Measurements from ENCODE around the gene RIPPLY1. TPM values are rescaled to one million over a fixed set of nuclear protein-coding genes. Genes with fewer than 3 reads are reported as not detected.
A peak's percentile ranks its signal among the peaks of the same experiment; 100 is the strongest.

RIPPLY1 gene
- total RNA-seq, 2 experiments from 2014 or later: not detected

- H3K4me1 Mint-ChIP-seq: no peaks in the 10 kb centered on the region
- DNase-seq: no peak
- ChIA-PET CTCF (interaction anchor here (0.9 kb wide), 1 partner anchor 8 kb away, joined by 3 read pairs; no protein-coding TSS in a partner anchor), POLR2A (no interaction called here)
- no peaks in the 10 kb centered on the region for H3K27me3 Mint-ChIP-seq
- no peaks in the 10 kb centered on the region for H3K9me3 Mint-ChIP-seq
- no peak overlapping the region for H3K4me3 Mint-ChIP-seq
- H3K36me3 Mint-ChIP-seq (ENCODE audit: low read depth): no peaks in the 10 kb centered on the region
- no peak overlapping the region for H3K27ac Mint-ChIP-seq
Observed at GRCh38 chrX:106902684-106903083, 457 bp downstream of the RIPPLY1 start.

GRCh38 chrX:106901781-106902219, 1.3 kb downstream of the RIPPLY1 start:
- Mint-ChIP-seq H3K4me3 (no peak overlapping the region), H3K27ac (no peak overlapping the region), H3K27me3 (no peaks in the 10 kb centered on the region), H3K4me1 (no peaks in the 10 kb centered on the region), H3K9me3 (no peaks in the 10 kb centered on the region), H3K36me3 (ENCODE audit: low read depth) (no peaks in the 10 kb centered on the region)
- POLR2A ChIA-PET: no interaction called here
- no peak for DNase-seq
- CTCF ChIA-PET: interaction anchor here (1.5 kb wide), 1 partner anchor 9 kb away, joined by 5 read pairs; no protein-coding TSS in a partner anchor

- no peaks in the 10 kb centered on the region for H3K36me3 Mint-ChIP-seq (ENCODE audit: low read depth)
- POLR2A ChIA-PET: no interaction called here
- H3K27me3 Mint-ChIP-seq: no peaks in the 10 kb centered on the region
- no peak for DNase-seq
- CTCF ChIA-PET: interaction anchor here (0.6 to 1.5 kb wide), 2 partner anchors 9 to 62 kb away, joined by 3 to 5 read pairs; no protein-coding TSS in a partner anchor
- H3K9me3 Mint-ChIP-seq: no peaks in the 10 kb centered on the region
- H3K27ac Mint-ChIP-seq: no peak overlapping the region
- H3K4me1 Mint-ChIP-seq: no peaks in the 10 kb centered on the region
- no peak overlapping the region for H3K4me3 Mint-ChIP-seq
Observed at GRCh38 chrX:106901341-106901740, 1.8 kb downstream of the RIPPLY1 start.

GRCh38 chrX:106899841-106900240, 3.3 kb downstream of the RIPPLY1 start:
- POLR2A ChIA-PET: no interaction called here
- Mint-ChIP-seq H3K9me3 (no peaks in the 10 kb centered on the region), H3K4me3 (no peak overlapping the region), H3K27me3 (no peaks in the 10 kb centered on the region), H3K4me1 (no peaks in the 10 kb centered on the region), H3K36me3 (ENCODE audit: low read depth) (no peaks in the 10 kb centered on the region), H3K27ac (no peak overlapping the region)
- DNase-seq: no peak
- CTCF ChIA-PET: no interaction called here

- Mint-ChIP-seq H3K36me3 (ENCODE audit: low read depth) (no peaks in the 10 kb centered on the region), H3K27ac (no peak overlapping the region), H3K27me3 (no peaks in the 10 kb centered on the region), H3K4me3 (no peak overlapping the region), H3K9me3 (no peaks in the 10 kb centered on the region), H3K4me1 (no peaks in the 10 kb centered on the region)
- DNase-seq: no peak
- POLR2A ChIA-PET: no interaction called here
- CTCF ChIA-PET: interaction anchor here (1.5 kb wide), 1 partner anchor 24 kb away, joined by 4 read pairs; no protein-coding TSS in a partner anchor
Observed at GRCh38 chrX:106899276-106899675, 3.9 kb downstream of the RIPPLY1 start.

- Mint-ChIP-seq H3K27ac (no peak overlapping the region), H3K27me3 (no peaks in the 10 kb centered on the region), H3K4me3 (no peak overlapping the region), H3K9me3 (no peaks in the 10 kb centered on the region), H3K36me3 (ENCODE audit: low read depth) (no peaks in the 10 kb centered on the region), H3K4me1 (no peaks in the 10 kb centered on the region)
- DNase-seq: peak; percentile 14
- ChIA-PET POLR2A (no interaction called here), CTCF (interaction anchor here (0.6 to 1.5 kb wide), 3 partner anchors 11 to 45 kb away, joined by 3 to 4 read pairs (median 3); no protein-coding TSS in a partner anchor)
Observed at GRCh38 chrX:106898462-106898861, 4.7 kb downstream of the RIPPLY1 start.

- POLR2A ChIA-PET: no interaction called here
- no peaks in the 10 kb centered on the region for H3K9me3 Mint-ChIP-seq
- no peaks in the 10 kb centered on the region for H3K4me1 Mint-ChIP-seq
- no peak for DNase-seq
- no peak overlapping the region for H3K4me3 Mint-ChIP-seq
- H3K27ac Mint-ChIP-seq: no peak overlapping the region
- H3K36me3 Mint-ChIP-seq (ENCODE audit: low read depth): no peaks in the 10 kb centered on the region
- CTCF ChIA-PET: interaction anchor here (0.7 to 1.2 kb wide), 2 partner anchors 30 to 933 kb away, joined by 3 read pairs; no protein-coding TSS in a partner anchor
- H3K27me3 Mint-ChIP-seq: no peaks in the 10 kb centered on the region
Observed at GRCh38 chrX:106897259-106897658, 5.9 kb downstream of the RIPPLY1 start.

- ChIA-PET POLR2A (no interaction called here), CTCF (interaction anchor here (0.9 to 1.9 kb wide), 3 partner anchors 8 to 25 kb away, joined by 3 to 5 read pairs (median 4); partner anchors contain the start of genes CLDN2 and RIPPLY1)
- H3K27ac Mint-ChIP-seq: no peak overlapping the region
- no peaks in the 10 kb centered on the region for H3K4me1 Mint-ChIP-seq
- H3K36me3 Mint-ChIP-seq (ENCODE audit: low read depth): no peaks in the 10 kb centered on the region
- H3K27me3 Mint-ChIP-seq: no peaks in the 10 kb centered on the region
- no peaks in the 10 kb centered on the region for H3K9me3 Mint-ChIP-seq
- H3K4me3 Mint-ChIP-seq: no peak overlapping the region
- DNase-seq: no peak
Observed at GRCh38 chrX:106894978-106895452, 8.1 kb downstream of the RIPPLY1 start.

GRCh38 chrX:106894392-106894909, 8.7 kb downstream of the RIPPLY1 start:
- ChIA-PET POLR2A (no interaction called here), CTCF (interaction anchor here (0.6 to 1.9 kb wide), 4 partner anchors 9 to 791 kb away, joined by 3 to 5 read pairs (median 4); partner anchors contain the start of genes CLDN2 and RIPPLY1)
- no peaks in the 10 kb centered on the region for H3K9me3 Mint-ChIP-seq
- no peaks in the 10 kb centered on the region for H3K36me3 Mint-ChIP-seq (ENCODE audit: low read depth)
- no peaks in the 10 kb centered on the region for H3K4me1 Mint-ChIP-seq
- DNase-seq: peak; percentile 57
- H3K27me3 Mint-ChIP-seq: peaks cover 1% of the 10 kb centered on the region
- H3K27ac Mint-ChIP-seq: no peak overlapping the region
- no peak overlapping the region for H3K4me3 Mint-ChIP-seq

- no peak for DNase-seq
- no peak overlapping the region for H3K27ac Mint-ChIP-seq
- H3K9me3 Mint-ChIP-seq: no peaks in the 10 kb centered on the region
- H3K36me3 Mint-ChIP-seq (ENCODE audit: low read depth): no peaks in the 10 kb centered on the region
- H3K4me1 Mint-ChIP-seq: no peaks in the 10 kb centered on the region
- H3K27me3 Mint-ChIP-seq: peaks cover 3% of the 10 kb centered on the region
- POLR2A ChIA-PET: no interaction called here
- CTCF ChIA-PET: no interaction called here
- H3K4me3 Mint-ChIP-seq: no peak overlapping the region
Observed at GRCh38 chrX:106891762-106892460, 11.2 kb downstream of the RIPPLY1 start.

- Mint-ChIP-seq H3K4me1 (no peaks in the 10 kb centered on the region), H3K27ac (no peak overlapping the region), H3K4me3 (no peak overlapping the region), H3K36me3 (ENCODE audit: low read depth) (no peaks in the 10 kb centered on the region), H3K27me3 (peaks cover 3% of the 10 kb centered on the region), H3K9me3 (no peaks in the 10 kb centered on the region)
- POLR2A ChIA-PET: no interaction called here
- no peak for DNase-seq
- CTCF ChIA-PET: no interaction called here
Observed at GRCh38 chrX:106889468-106889867, 13.7 kb downstream of the RIPPLY1 start.

GRCh38 chrX:106875151-106875550, 28.0 kb downstream of the RIPPLY1 start:
- Mint-ChIP-seq H3K4me3 (no peak overlapping the region), H3K27me3 (no peaks in the 10 kb centered on the region), H3K9me3 (no peaks in the 10 kb centered on the region), H3K27ac (no peak overlapping the region), H3K4me1 (no peaks in the 10 kb centered on the region), H3K36me3 (ENCODE audit: low read depth) (no peaks in the 10 kb centered on the region)
- no peak for DNase-seq
- CTCF ChIA-PET: interaction anchor here (1.0 kb wide), 1 partner anchor 23 kb away, joined by 4 read pairs; no protein-coding TSS in a partner anchor
- POLR2A ChIA-PET: no interaction called here

GRCh38 chrX:106874075-106874474, 29.1 kb downstream of the RIPPLY1 start:
- no peaks in the 10 kb centered on the region for H3K27me3 Mint-ChIP-seq
- no peak for DNase-seq
- ChIA-PET CTCF (no interaction called here), POLR2A (no interaction called here)
- no peaks in the 10 kb centered on the region for H3K36me3 Mint-ChIP-seq (ENCODE audit: low read depth)
- H3K4me1 Mint-ChIP-seq: no peaks in the 10 kb centered on the region
- H3K4me3 Mint-ChIP-seq: no peak overlapping the region
- H3K9me3 Mint-ChIP-seq: no peaks in the 10 kb centered on the region
- H3K27ac Mint-ChIP-seq: no peak overlapping the region
